D721Med (cell line): ENCODE measurements around the gene SSTR5.
"Not testable (repeated sequence)": the region's sequence is repeated elsewhere in the genome, so short reads cannot be mapped to it uniquely, and the experiment has no call there.

Source experiments
- DNase-seq: peaks from one replicate; pipeline ENCODE4 v3.0.0; 2011; ENCODE audit warnings: low spot score; ENCODE audit not compliant: insufficient read length
- FAIRE-seq: peaks from 2 replicates; lab custom pipeline; 2011; peaks lifted over from hg19 to GRCh38; lab: Jason Lieb, UNC
- TF ChIP-seq, protein P1 (sequence below): IDR thresholded peaks from 2 replicates; pipeline ENCODE4 v1.5.1; 2012; ENCODE audit warnings: mild to moderate bottlenecking, control low read depth; ENCODE audit not compliant: insufficient read depth; ENCODE audit errors: missing control alignments

Gene SSTR5

DNA sequence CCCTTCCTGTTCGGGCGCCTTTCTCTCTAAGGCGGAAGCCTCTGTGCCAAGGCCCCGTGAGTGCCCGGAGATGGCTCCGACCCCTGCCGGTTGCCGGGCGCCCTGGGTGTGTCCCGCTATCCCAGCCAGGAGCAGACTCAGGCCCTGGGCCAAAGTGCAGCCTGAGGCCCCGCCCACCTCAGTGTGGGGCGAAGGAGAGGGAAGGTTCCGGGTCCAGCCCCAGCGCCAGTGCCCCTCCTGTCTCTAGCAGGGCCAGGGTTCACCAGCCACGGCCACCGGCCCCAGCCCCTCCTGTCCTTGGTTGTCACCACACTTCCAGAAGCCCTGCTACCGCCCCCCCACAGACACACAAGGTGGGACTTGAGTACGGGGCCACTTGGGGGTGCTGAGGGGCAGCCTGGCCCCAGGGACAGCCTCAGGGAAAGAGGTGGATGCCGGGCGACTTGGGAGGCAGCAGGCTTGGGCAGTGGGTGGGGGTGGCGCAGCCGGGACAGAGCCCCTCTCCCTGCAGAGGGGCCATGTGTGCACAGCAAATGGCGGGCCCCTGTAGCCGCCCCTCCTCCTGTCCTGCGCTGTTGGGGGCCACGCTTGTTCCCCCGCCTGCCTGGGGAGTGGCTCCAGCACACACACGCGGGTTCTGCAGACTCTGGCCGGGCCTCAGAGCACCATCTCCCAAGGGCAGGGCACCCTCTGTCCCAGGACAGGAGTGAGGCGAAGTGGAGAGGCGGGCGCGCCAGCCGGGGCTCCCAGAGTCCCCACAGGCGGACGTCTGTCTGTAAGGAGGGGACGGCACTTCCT is 17.5 kb downstream of the SSTR5 start:
- DNase-seq (no peak), FAIRE-seq (no peak)
- TF ChIP-seq, protein P1, sequence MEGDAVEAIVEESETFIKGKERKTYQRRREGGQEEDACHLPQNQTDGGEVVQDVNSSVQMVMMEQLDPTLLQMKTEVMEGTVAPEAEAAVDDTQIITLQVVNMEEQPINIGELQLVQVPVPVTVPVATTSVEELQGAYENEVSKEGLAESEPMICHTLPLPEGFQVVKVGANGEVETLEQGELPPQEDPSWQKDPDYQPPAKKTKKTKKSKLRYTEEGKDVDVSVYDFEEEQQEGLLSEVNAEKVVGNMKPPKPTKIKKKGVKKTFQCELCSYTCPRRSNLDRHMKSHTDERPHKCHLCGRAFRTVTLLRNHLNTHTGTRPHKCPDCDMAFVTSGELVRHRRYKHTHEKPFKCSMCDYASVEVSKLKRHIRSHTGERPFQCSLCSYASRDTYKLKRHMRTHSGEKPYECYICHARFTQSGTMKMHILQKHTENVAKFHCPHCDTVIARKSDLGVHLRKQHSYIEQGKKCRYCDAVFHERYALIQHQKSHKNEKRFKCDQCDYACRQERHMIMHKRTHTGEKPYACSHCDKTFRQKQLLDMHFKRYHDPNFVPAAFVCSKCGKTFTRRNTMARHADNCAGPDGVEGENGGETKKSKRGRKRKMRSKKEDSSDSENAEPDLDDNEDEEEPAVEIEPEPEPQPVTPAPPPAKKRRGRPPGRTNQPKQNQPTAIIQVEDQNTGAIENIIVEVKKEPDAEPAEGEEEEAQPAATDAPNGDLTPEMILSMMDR: no peak

GRCh38 chr16:1090620-1091587 is 18.4 kb downstream of the SSTR5 start:
- no peak for FAIRE-seq

DNA sequence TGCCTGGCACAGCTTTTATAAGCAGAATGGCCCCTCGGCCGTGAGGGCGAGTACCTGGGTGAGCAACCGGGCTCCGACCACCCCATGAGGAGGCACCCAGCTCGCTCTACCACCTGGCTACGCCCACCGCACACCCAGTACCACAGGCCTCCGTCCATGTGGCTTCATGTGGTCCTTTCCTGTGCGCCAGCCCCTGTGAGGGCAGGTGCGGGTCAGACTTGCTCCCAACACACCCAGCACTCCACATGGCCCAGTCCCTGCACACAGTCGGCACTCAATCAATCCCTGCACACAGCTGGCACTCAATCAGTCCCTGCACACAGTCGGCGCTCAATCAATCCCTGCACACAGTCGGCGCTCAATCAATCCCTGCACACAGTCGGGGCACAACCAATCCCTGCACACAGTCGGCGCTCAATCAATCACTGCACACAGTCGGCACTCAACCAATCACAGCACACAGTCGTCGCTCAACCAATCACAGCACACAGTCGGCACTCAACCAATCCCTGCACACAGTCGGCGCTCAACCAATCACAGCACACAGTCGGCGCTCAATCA is 19.5 kb downstream of the SSTR5 start:
- TF ChIP-seq, protein P1: no peak
- no peak for FAIRE-seq
- DNase-seq: no peak

More at GRCh38 chr16:1090620-1091587, 18.4 kb downstream of the SSTR5 start:
- DNase-seq: no peak
- TF ChIP-seq, protein P1: no peak

DNA sequence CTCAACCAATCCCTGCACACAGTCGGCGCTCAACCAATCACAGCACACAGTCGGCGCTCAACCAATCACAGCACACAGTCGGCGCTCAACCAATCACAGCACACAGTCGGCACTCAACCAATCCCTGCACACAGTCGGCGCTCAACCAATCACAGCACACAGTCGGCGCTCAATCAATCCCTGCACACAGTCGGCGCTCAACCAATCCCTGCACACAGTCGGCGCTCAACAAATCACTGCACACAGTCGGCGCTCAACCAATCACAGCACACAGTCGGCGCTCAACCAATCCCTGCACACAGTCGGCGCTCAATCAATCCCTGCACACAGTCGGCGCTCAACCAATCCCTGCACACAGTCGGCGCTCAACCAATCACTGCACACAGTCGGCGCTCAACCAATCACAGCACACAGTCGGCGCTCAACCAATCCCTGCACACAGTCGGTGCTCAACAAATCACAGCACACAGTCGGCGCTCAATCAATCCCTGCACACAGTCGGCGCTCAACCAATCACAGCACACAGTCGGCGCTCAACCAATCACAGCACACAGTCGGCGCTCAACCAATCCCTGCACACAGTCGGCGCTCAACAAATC is 20.2 kb downstream of the SSTR5 start:
- not testable (repeated sequence) for FAIRE-seq, DNase-seq

GRCh38 chr16:1093284-1094123 is 21.0 kb downstream of the SSTR5 start:
- DNase-seq: no peak
- FAIRE-seq: no peak
- TF ChIP-seq, protein P1: no peak

DNA sequence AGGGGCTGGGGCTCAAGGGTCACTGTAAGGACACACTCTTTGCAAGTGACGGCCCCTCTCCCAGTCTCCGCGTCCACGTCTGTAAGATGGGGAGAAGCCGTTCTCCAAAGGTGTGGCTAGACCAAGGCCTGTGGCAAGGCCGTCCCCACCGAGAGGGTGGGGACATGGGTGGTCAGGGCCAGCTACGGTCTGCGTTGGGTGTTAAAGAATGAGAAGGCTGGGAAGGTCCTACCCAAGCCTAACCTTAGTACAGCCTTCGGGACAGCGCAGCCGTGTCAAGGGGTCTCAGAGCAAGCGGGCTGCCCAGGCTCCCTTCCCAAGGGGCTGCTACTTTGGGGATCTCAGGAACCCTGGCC is 21.6 kb downstream of the SSTR5 start:
- no peak for DNase-seq
- TF ChIP-seq, protein P1: no peak
- FAIRE-seq: no peak
